HepG2 (cell line): ENCODE measurements around the gene SLC12A5. TPM values are rescaled to one million over a fixed set of nuclear protein-coding genes. Genes with fewer than 3 reads are reported as not detected.
A peak's percentile ranks its signal among the peaks of the same experiment; 100 is the strongest.

ENCODE experiments used
- CBX2 ChIP-seq, 2 experiments: fragments of 200-600 bp in 1 of 2; sonication (generic); formaldehyde crosslinking in 1 of 2; IDR thresholded peaks; 2 replicates each; pipeline versions ENCODE4 v1.7.0 to v1.8.1; 2018 to 2022; ENCODE audit warnings: low read depth in 2 of 2, low read length in 1 of 2, mild to moderate bottlenecking in 1 of 2, missing genetic modification reagents in 1 of 2
- MAZ ChIP-seq, 2 experiments: sonication (generic) in 1 of 2; formaldehyde crosslinking in 1 of 2; IDR thresholded peaks; 2 replicates each; pipeline versions ENCODE4 v1.5.0 to v1.6.1; 2012 to 2020; ENCODE audit warnings: low read depth in 2 of 2, mild to moderate bottlenecking in 2 of 2, borderline replicate concordance in 1 of 2, improper control_type of control experiment in 1 of 2, low read length in 1 of 2, missing genetic modification reagents in 1 of 2, moderate library complexity in 1 of 2
- NBN ChIP-seq: fragments of 450-650 bp; conservative IDR thresholded peaks from 2 replicates; pipeline ENCODE4 v1.6.1; 2017
- SALL1 ChIP-seq: sonication (generic); formaldehyde crosslinking; IDR thresholded peaks from 2 replicates; pipeline ENCODE4 v1.8.0; 2022; ENCODE audit warnings: mild to moderate bottlenecking, missing genetic modification reagents
- SOX13 ChIP-seq, 3 experiments: fragments of 450-650 bp in 1 of 3; sonication (generic) in 1 of 3; formaldehyde crosslinking in 1 of 3; IDR thresholded peaks in 2 of 3; conservative IDR thresholded peaks in 1 of 3; 2 replicates each; pipeline versions ENCODE4 v1.5.0 to v1.6.1; 2016 to 2020; ENCODE audit warnings: antibody characterized with exemption in 1 of 3, mild to moderate bottlenecking in 1 of 3, missing compliant biosample characterization in 1 of 3, missing genetic modification reagents in 1 of 3, moderate library complexity in 1 of 3
- TEAD2 ChIP-seq: sonication (generic); formaldehyde crosslinking; IDR thresholded peaks from 2 replicates; pipeline ENCODE4 v1.9.0; 2021; ENCODE audit warnings: missing genetic modification reagents
- YEATS2 ChIP-seq: sonication (generic); formaldehyde crosslinking; IDR thresholded peaks from 2 replicates; pipeline ENCODE4 v1.4.0; 2020; ENCODE audit warnings: missing genetic modification reagents, borderline replicate concordance
- ZMYM2 ChIP-seq: sonication (generic); formaldehyde crosslinking; IDR thresholded peaks from 2 replicates; pipeline ENCODE4 v1.8.0; 2022; ENCODE audit warnings: mild to moderate bottlenecking, missing genetic modification reagents
- ZMYM3 ChIP-seq: sonication (generic); formaldehyde crosslinking; IDR thresholded peaks from 2 replicates; pipeline ENCODE4 v1.5.1; 2020; ENCODE audit warnings: mild to moderate bottlenecking, missing genetic modification reagents
- ZNF263 ChIP-seq: sonication (generic); formaldehyde crosslinking; IDR thresholded peaks from 2 replicates; pipeline ENCODE4 v1.4.0; 2020; ENCODE audit warnings: missing genetic modification reagents
- ZNF543 ChIP-seq: sonication (generic); formaldehyde crosslinking; IDR thresholded peaks from 2 replicates; pipeline ENCODE4 v1.4.0; 2020; ENCODE audit warnings: mild to moderate bottlenecking, missing genetic modification reagents
- polyA plus RNA-seq, 8 experiments: library from polyadenylated mRNA; depleted of rRNA in 3 of 8; stranded (reverse) in 7 of 8; unstranded in 1 of 8; fragments of >200 nt; fragmentation: Illumina TruSeq in 4 of 8; extraction: Trizol in 4 of 8; gene quantifications; 2 replicates each; pipeline versions ENCODE4 v1.2.1 to v1.2.3, GENCODE V29; 2011 to 2016; ENCODE audit warnings: low read depth in 4 of 8, missing spikeins in 1 of 8, mixed read lengths in 1 of 8; ENCODE audit not compliant: insufficient read depth in 1 of 8
- total RNA-seq, 5 experiments: library from RNA; depleted of rRNA; stranded (reverse); fragments of >200 nt; fragmentation: Illumina TruSeq; extraction: Trizol; gene quantifications; 2 replicates each; pipeline ENCODE4 v1.2.3, GENCODE V29; 2016; ENCODE audit warnings: low read depth in 1 of 5
- TF ChIP-seq, protein P1 (sequence below), 2 experiments: sonication (generic) in 1 of 2; formaldehyde crosslinking in 1 of 2; IDR thresholded peaks; 2 replicates each; pipeline versions ENCODE4 v1.6.1 to v1.9.0; 2014 to 2022; ENCODE audit warnings: antibody characterized with exemption in 1 of 2, borderline replicate concordance in 1 of 2, inconsistent platforms in 1 of 2, low read depth in 1 of 2, missing genetic modification reagents in 1 of 2
- TF ChIP-seq, protein P2 (sequence below): sonication (generic); formaldehyde crosslinking; IDR thresholded peaks from 2 replicates; pipeline ENCODE4 v1.8.0; 2022; ENCODE audit warnings: missing genetic modification reagents, mild to moderate bottlenecking, inconsistent platforms, borderline replicate concordance
- TF ChIP-seq, protein P3 (sequence below): sonication (generic); formaldehyde crosslinking; IDR thresholded peaks from 2 replicates; pipeline ENCODE4 v1.8.0; 2022; ENCODE audit warnings: mild to moderate bottlenecking, missing genetic modification reagents; ENCODE audit not compliant: insufficient replicate concordance
- TF ChIP-seq, protein P4 (sequence below): sonication (generic); formaldehyde crosslinking; IDR thresholded peaks from 2 replicates; pipeline ENCODE4 v1.4.0; 2020; ENCODE audit warnings: mild to moderate bottlenecking, low read depth, missing genetic modification reagents

The SLC12A5 gene
- total and polyA plus RNA-seq, 2 of the 13 experiments (the other 11 are each of a cell fraction or from before 2014, with no cell fraction given), result 4.3 to 5.4 TPM

DNA sequence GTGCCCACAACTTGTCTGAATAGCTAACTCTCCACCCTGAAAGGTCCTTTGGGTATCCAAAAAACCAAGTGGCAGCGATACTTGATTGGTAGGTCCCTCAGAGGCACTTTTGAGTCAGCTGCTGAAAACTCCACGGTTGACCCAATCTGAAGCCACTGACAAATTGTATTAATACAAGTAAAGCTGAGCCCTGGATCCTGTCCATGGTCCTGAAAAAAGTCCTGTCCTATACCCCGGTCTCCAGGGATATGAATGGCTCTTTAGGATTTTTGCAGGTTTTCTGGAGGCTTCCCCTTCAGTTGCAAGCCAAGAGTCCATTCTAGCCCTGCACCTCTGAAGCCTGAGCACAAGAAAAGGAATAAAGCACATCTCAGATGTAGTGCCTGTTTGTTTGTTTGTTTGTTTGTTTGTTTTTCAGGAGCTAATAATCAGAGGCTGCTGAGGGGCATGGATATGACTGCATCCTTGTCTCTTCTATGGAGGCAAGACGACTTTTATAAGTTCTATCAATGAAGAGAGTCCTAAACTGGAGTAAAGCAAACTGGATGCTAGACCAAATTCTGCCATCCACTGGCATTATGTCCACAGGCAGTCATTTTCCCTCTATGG is 1.7 kb upstream of the SLC12A5 start (continued):
- TF ChIP-seq ZMYM3 (CRISPR knock-in tag), result no peak
- no peak for TF ChIP-seq SOX13 (IDR thresholded peaks at IDR 0.05)
- TF ChIP-seq SOX13 (CRISPR knock-in tag; conservative IDR thresholded peaks at IDR 0.05 in 1 of 2, IDR thresholded peaks at IDR 0.05 in 1 of 2), result peak in 1 of 2 experiments; percentile 22; a peak in 1 of 4 replicates
- TF ChIP-seq, protein P1, sequence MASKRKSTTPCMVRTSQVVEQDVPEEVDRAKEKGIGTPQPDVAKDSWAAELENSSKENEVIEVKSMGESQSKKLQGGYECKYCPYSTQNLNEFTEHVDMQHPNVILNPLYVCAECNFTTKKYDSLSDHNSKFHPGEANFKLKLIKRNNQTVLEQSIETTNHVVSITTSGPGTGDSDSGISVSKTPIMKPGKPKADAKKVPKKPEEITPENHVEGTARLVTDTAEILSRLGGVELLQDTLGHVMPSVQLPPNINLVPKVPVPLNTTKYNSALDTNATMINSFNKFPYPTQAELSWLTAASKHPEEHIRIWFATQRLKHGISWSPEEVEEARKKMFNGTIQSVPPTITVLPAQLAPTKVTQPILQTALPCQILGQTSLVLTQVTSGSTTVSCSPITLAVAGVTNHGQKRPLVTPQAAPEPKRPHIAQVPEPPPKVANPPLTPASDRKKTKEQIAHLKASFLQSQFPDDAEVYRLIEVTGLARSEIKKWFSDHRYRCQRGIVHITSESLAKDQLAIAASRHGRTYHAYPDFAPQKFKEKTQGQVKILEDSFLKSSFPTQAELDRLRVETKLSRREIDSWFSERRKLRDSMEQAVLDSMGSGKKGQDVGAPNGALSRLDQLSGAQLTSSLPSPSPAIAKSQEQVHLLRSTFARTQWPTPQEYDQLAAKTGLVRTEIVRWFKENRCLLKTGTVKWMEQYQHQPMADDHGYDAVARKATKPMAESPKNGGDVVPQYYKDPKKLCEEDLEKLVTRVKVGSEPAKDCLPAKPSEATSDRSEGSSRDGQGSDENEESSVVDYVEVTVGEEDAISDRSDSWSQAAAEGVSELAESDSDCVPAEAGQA (IDR thresholded peaks at IDR 0.05; ENCODE audit: low read depth), result no peak
- TF ChIP-seq, protein P1 (CRISPR knock-in tag; IDR thresholded peaks at IDR 0.05; ENCODE audit: borderline replicate concordance), result peak; percentile 85; the same call in 1 of the 2 replicates
- TF ChIP-seq ZMYM2 (CRISPR knock-in tag), result peak; percentile 32; the same call in 1 of the 2 replicates
- TF ChIP-seq ZNF263 (CRISPR knock-in tag), result no peak
- TF ChIP-seq MAZ (IDR thresholded peaks at IDR 0.05; ENCODE audit: borderline replicate concordance, low read depth, low read length), result no peak
- TF ChIP-seq MAZ (CRISPR knock-in tag; IDR thresholded peaks at IDR 0.05; ENCODE audit: low read depth), result no peak
- TF ChIP-seq, protein P2, sequence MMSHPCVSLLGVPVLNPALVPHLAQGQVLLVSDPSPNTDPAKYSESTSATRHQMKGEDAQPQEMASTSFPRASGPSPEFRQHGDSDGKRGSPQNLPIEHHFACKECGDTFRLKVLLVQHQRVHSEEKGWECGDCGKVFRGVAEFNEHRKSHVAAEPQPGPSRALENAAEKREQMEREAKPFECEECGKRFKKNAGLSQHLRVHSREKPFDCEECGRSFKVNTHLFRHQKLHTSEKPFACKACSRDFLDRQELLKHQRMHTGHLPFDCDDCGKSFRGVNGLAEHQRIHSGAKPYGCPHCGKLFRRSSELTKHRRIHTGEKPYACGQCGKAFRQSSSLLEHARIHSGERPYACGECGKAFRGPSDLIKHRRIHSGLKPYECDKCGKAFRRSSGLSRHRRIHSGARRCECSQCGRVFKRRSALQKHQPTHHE (CRISPR knock-in tag), result no peak
- TF ChIP-seq, protein P3, sequence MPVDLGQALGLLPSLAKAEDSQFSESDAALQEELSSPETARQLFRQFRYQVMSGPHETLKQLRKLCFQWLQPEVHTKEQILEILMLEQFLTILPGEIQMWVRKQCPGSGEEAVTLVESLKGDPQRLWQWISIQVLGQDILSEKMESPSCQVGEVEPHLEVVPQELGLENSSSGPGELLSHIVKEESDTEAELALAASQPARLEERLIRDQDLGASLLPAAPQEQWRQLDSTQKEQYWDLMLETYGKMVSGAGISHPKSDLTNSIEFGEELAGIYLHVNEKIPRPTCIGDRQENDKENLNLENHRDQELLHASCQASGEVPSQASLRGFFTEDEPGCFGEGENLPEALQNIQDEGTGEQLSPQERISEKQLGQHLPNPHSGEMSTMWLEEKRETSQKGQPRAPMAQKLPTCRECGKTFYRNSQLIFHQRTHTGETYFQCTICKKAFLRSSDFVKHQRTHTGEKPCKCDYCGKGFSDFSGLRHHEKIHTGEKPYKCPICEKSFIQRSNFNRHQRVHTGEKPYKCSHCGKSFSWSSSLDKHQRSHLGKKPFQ (CRISPR knock-in tag), result peak; percentile 40
- no peak for TF ChIP-seq CBX2 (IDR thresholded peaks at IDR 0.05; ENCODE audit: low read depth, low read length)
- no peak for TF ChIP-seq CBX2 (CRISPR knock-in tag; IDR thresholded peaks at IDR 0.05; ENCODE audit: low read depth)
- TF ChIP-seq, protein P4, sequence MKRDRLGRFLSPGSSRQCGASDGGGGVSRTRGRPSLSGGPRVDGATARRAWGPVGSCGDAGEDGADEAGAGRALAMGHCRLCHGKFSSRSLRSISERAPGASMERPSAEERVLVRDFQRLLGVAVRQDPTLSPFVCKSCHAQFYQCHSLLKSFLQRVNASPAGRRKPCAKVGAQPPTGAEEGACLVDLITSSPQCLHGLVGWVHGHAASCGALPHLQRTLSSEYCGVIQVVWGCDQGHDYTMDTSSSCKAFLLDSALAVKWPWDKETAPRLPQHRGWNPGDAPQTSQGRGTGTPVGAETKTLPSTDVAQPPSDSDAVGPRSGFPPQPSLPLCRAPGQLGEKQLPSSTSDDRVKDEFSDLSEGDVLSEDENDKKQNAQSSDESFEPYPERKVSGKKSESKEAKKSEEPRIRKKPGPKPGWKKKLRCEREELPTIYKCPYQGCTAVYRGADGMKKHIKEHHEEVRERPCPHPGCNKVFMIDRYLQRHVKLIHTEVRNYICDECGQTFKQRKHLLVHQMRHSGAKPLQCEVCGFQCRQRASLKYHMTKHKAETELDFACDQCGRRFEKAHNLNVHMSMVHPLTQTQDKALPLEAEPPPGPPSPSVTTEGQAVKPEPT (CRISPR knock-in tag), result no peak
- TF ChIP-seq YEATS2 (CRISPR knock-in tag), result no peak
- TF ChIP-seq SALL1 (CRISPR knock-in tag), result peak; percentile 35; the same call in 1 of the 2 replicates
- TF ChIP-seq NBN, result no peak
- TF ChIP-seq ZNF543 (CRISPR knock-in tag), result no peak
- TF ChIP-seq TEAD2, result no peak
